HepG2 (cell line): ENCODE data around the gene DEFB123. TPM values are rescaled to one million over a fixed set of nuclear protein-coding genes. Genes with fewer than 3 reads are reported as not detected.

ENCODE experiments used
- ATAC-seq: fragments of 200-7000 bp; cut with Tn5 transposase; 3 replicates; pipeline ENCODE4 v1.9.1; 2020; ENCODE audit warnings: mild to moderate bottlenecking, moderate library complexity
- BruUV-seq: library from RNA; stranded (reverse); fragments of 400-500 nt; replicated peaks from 2 replicates; lab custom pipeline; 2021; lab: Mats Ljungman, UMichigan
- CTCF ChIA-PET: fragments of 300-600 bp; formaldehyde crosslinking; extraction: SDS; loops from one replicate; lab custom pipeline; 2021; ENCODE audit warnings: low total read pairs, inconsistent platforms, low intra/inter-chr PET ratio; lab: Yijun Ruan, JAX
- POLR2A ChIA-PET: fragments of 350-600 bp; sonication (Branson Sonifier 250); formaldehyde crosslinking; loops from one replicate; lab custom pipeline; 2020; ENCODE audit warnings: antibody characterized with exemption, inconsistent platforms; lab: Yijun Ruan, JAX
- DNase-seq: peaks from one replicate; pipeline ENCODE4 v3.0.0-alpha.2; 2015; ENCODE audit warnings: low spot score
- FAIRE-seq: peaks from 3 replicates; lab custom pipeline; 2011; peaks lifted over from hg19 to GRCh38; lab: Jason Lieb, UNC
- H2AFZ ChIP-seq: one replicate; pipeline ENCODE4 v1.6.1; 2011; ENCODE audit warnings: low read length, inconsistent platforms
- H3K27ac ChIP-seq: fragments of 300-600 bp; 3 replicates; pipeline ENCODE4 v1.8.0; 2011; ENCODE audit warnings: mixed run types, mild to moderate bottlenecking, mixed read lengths, low read length, inconsistent platforms; ENCODE audit not compliant: insufficient read depth; ENCODE audit errors: extremely low read length
- H3K27me3 ChIP-seq, 2 experiments: fragments of 200-600 bp in 1 of 2; 2 replicates in 1 of 2; 3 replicates in 1 of 2; pipeline versions ENCODE4 v1.6.0 to v1.8.0; 2011; ENCODE audit warnings: low read length in 2 of 2, mild to moderate bottlenecking in 2 of 2, moderate library complexity in 2 of 2, inconsistent platforms in 1 of 2; ENCODE audit not compliant: insufficient read depth in 2 of 2, control insufficient read depth in 1 of 2
- H3K36me3 ChIP-seq, 2 experiments: fragments of 200-600 bp in 1 of 2; replicated peaks in 1 of 2; 2 replicates in 1 of 2; 3 replicates in 1 of 2; pipeline versions ENCODE4 v1.5.1 to v1.8.0; 2011; ENCODE audit warnings: low read length in 2 of 2, inconsistent platforms in 1 of 2; ENCODE audit not compliant: insufficient read depth in 2 of 2, control insufficient read depth in 1 of 2
- H3K4me1 ChIP-seq: 2 replicates; pipeline ENCODE4 v1.5.1; 2012; ENCODE audit warnings: low read length, inconsistent platforms; ENCODE audit not compliant: insufficient read depth
- H3K4me2 ChIP-seq: 2 replicates; pipeline ENCODE4 v1.6.0; 2011; ENCODE audit warnings: low read depth, low read length, inconsistent platforms
- H3K4me3 ChIP-seq, 3 experiments: fragments of 200-600 bp in 1 of 3; sonication (generic), shearing (Covaris generic) in 1 of 3; replicated peaks in 1 of 3; 2 replicates each; pipeline ENCODE4 v1.5.1; 2011 to 2016; ENCODE audit warnings: low read length in 3 of 3, inconsistent platforms in 2 of 3, low read depth in 2 of 3, mild to moderate bottlenecking in 2 of 3, control low read depth in 1 of 3, mixed read lengths in 1 of 3; ENCODE audit not compliant: insufficient read depth in 1 of 3
- H3K79me2 ChIP-seq: one replicate; pipeline ENCODE4 v1.6.1; 2011; ENCODE audit warnings: low read length, inconsistent platforms; ENCODE audit not compliant: insufficient read depth
- H3K9ac ChIP-seq: 2 replicates; pipeline ENCODE4 v1.6.0; 2011; ENCODE audit warnings: mild to moderate bottlenecking, low read depth, low read length, inconsistent platforms; ENCODE audit not compliant: insufficient read depth
- H3K9me3 ChIP-seq: 2 replicates; pipeline ENCODE4 v1.5.1; 2012; ENCODE audit warnings: mild to moderate bottlenecking, low read length
- H4K20me1 ChIP-seq: 2 replicates; pipeline ENCODE4 v1.6.0; 2011; ENCODE audit warnings: inconsistent platforms, mild to moderate bottlenecking, low read length, moderate library complexity; ENCODE audit not compliant: insufficient read depth
- AGO2 ChIP-seq: fragments of 200-400 bp; formaldehyde crosslinking; optimal IDR thresholded peaks from 2 replicates; pipeline ENCODE3; 2017; ENCODE audit warnings: mild to moderate bottlenecking, low read depth, low read length, moderate library complexity
- ATF3 ChIP-seq: sonication (generic); formaldehyde crosslinking; IDR thresholded peaks from 2 replicates; pipeline ENCODE4 v1.4.0; 2020; ENCODE audit warnings: missing genetic modification reagents
- ATF5 ChIP-seq: sonication (generic); formaldehyde crosslinking; IDR thresholded peaks from 2 replicates; pipeline ENCODE4 v1.4.0; 2020; ENCODE audit warnings: mild to moderate bottlenecking, low read depth, missing genetic modification reagents
- DMTF1 ChIP-seq: sonication (generic); formaldehyde crosslinking; IDR thresholded peaks from 2 replicates; pipeline ENCODE4 v1.4.0; 2020; ENCODE audit warnings: mild to moderate bottlenecking, missing genetic modification reagents
- EHMT2 ChIP-seq: fragments of 200-600 bp; sonication (generic); IDR thresholded peaks from 2 replicates; pipeline ENCODE4 v1.7.0; 2017; ENCODE audit warnings: antibody characterized with exemption, low read depth, low read length, borderline replicate concordance
- JUNB ChIP-seq: sonication (generic); formaldehyde crosslinking; IDR thresholded peaks from 2 replicates; pipeline ENCODE4 v1.8.0; 2022; ENCODE audit warnings: missing genetic modification reagents, mild to moderate bottlenecking, borderline replicate concordance
- MED1 ChIP-seq: sonication (generic); formaldehyde crosslinking; IDR thresholded peaks from 2 replicates; pipeline ENCODE4 v1.4.0; 2020; ENCODE audit warnings: missing genetic modification reagents
- NFATC3 ChIP-seq: sonication (generic); formaldehyde crosslinking; IDR thresholded peaks from 2 replicates; pipeline ENCODE4 v1.5.1; 2020; ENCODE audit warnings: mild to moderate bottlenecking, missing genetic modification reagents
- SALL1 ChIP-seq: sonication (generic); formaldehyde crosslinking; IDR thresholded peaks from 2 replicates; pipeline ENCODE4 v1.8.0; 2022; ENCODE audit warnings: mild to moderate bottlenecking, missing genetic modification reagents
- SKIL ChIP-seq: sonication (generic); formaldehyde crosslinking; IDR thresholded peaks from 2 replicates; pipeline ENCODE4 v1.8.0; 2022; ENCODE audit warnings: missing genetic modification reagents, mild to moderate bottlenecking, moderate library complexity, borderline replicate concordance
- TOE1 ChIP-seq: sonication (generic); formaldehyde crosslinking; IDR thresholded peaks from 2 replicates; pipeline ENCODE4 v1.4.0; 2020; ENCODE audit warnings: mild to moderate bottlenecking, missing genetic modification reagents
- ZBTB8A ChIP-seq: sonication (generic); formaldehyde crosslinking; IDR thresholded peaks from 2 replicates; pipeline ENCODE4 v1.4.0; 2020; ENCODE audit warnings: mild to moderate bottlenecking, low read depth, missing genetic modification reagents, borderline replicate concordance
- ZNF292 ChIP-seq: sonication (generic); formaldehyde crosslinking; IDR thresholded peaks from 2 replicates; pipeline ENCODE4 v1.8.1; 2022; ENCODE audit warnings: mild to moderate bottlenecking, low read depth, missing genetic modification reagents, borderline replicate concordance
- ZNF441 ChIP-seq: sonication (generic); formaldehyde crosslinking; IDR thresholded peaks from 2 replicates; pipeline ENCODE4 v1.7.0; 2021; ENCODE audit warnings: missing genetic modification reagents, borderline replicate concordance
- ZNF468 ChIP-seq: sonication (generic); formaldehyde crosslinking; IDR thresholded peaks from 2 replicates; pipeline ENCODE4 v1.8.0; 2022; ENCODE audit warnings: mild to moderate bottlenecking, moderate library complexity, missing genetic modification reagents
- ZNF484 ChIP-seq: sonication (generic); formaldehyde crosslinking; IDR thresholded peaks from 2 replicates; pipeline ENCODE4 v1.5.1; 2020; ENCODE audit warnings: mild to moderate bottlenecking, low read depth, missing genetic modification reagents, borderline replicate concordance
- ZNF674 ChIP-seq: sonication (generic); formaldehyde crosslinking; IDR thresholded peaks from 2 replicates; pipeline ENCODE4 v1.5.0; 2020; ENCODE audit warnings: low read depth, mild to moderate bottlenecking, missing genetic modification reagents
- ZSCAN25 ChIP-seq: sonication (generic); formaldehyde crosslinking; IDR thresholded peaks from 2 replicates; pipeline ENCODE4 v1.8.0; 2022; ENCODE audit warnings: mild to moderate bottlenecking, missing genetic modification reagents
- WGBS: methylation state at CpG from one replicate; pipeline ENCODE4 v1.1.6; 2017; ENCODE audit warnings: low lambda C conversion rate; 5-methylcytosine and 5-hydroxymethylcytosine counted together
- in situ Hi-C: cut with HindIII; loops from 2 replicates; pipeline ENCODE4 v1.10.0; 2017; ENCODE audit warnings: low pct_unique_long_range_greater_than_20kb; ENCODE audit not compliant: extremely low pct_ligation_motif_present
- intact Hi-C: fragments of 100-400 bp; cut with micrococcal nuclease; formaldehyde crosslinking; loops from one replicate; pipeline ENCODE4 v1.10.0; 2022; ENCODE audit not compliant: unreplicated experiment
- polyA plus RNA-seq, 8 experiments: library from polyadenylated mRNA; depleted of rRNA in 3 of 8; stranded (reverse) in 7 of 8; unstranded in 1 of 8; fragments of >200 nt; fragmentation: Illumina TruSeq in 4 of 8; extraction: Trizol in 4 of 8; gene quantifications; 2 replicates each; pipeline versions ENCODE4 v1.2.1 to v1.2.3, GENCODE V29; 2011 to 2016; ENCODE audit warnings: low read depth in 4 of 8, missing spikeins in 1 of 8, mixed read lengths in 1 of 8; ENCODE audit not compliant: insufficient read depth in 1 of 8
- total RNA-seq, 5 experiments: library from RNA; depleted of rRNA; stranded (reverse); fragments of >200 nt; fragmentation: Illumina TruSeq; extraction: Trizol; gene quantifications; 2 replicates each; pipeline ENCODE4 v1.2.3, GENCODE V29; 2016; ENCODE audit warnings: low read depth in 1 of 5

The DEFB123 gene
- total and polyA plus RNA-seq, 2 of the 13 experiments (the other 11 are each of a cell fraction or from before 2014, with no cell fraction given), result not detected

- CTCF ChIA-PET, result no interaction called here
- Histone ChIP-seq H2AFZ (no peak overlapping the region), H3K27me3 (no peaks in the 10 kb centered on the region; a peak in 1 of 5 replicates), H4K20me1 (no peaks in the 10 kb centered on the region), H3K4me1 (no peaks in the 10 kb centered on the region), H3K9me3 (no peaks in the 10 kb centered on the region), H3K4me3 (no peak overlapping the region), H3K4me2 (no peak overlapping the region), H3K9ac (no peak overlapping the region), H3K27ac (no peak overlapping the region), H3K79me2 (no peaks in the 10 kb centered on the region), H3K36me3 (no peaks in the 10 kb centered on the region)
- BruUV-seq, result no TSS peak
- intact Hi-C loops, result no loop called here
- in situ Hi-C loops, result no loop called here
- ATAC-seq (no peak), FAIRE-seq (no peak), DNase-seq (no peak)
- 61% methylated on average over 2 of the region's 2 CpGs for WGBS
- no peak for TF ChIP-seq ATF5 (CRISPR knock-in tag)
- no peak for TF ChIP-seq EHMT2
- TF ChIP-seq SALL1, result no peak
- no peak for TF ChIP-seq ZBTB8A (CRISPR knock-in tag)
- TF ChIP-seq ATF3 (CRISPR knock-in tag), result no peak
- no peak for TF ChIP-seq NFATC3 (CRISPR knock-in tag)
- TF ChIP-seq DMTF1 (CRISPR knock-in tag), result no peak
- no peak for TF ChIP-seq TOE1
- no peak for TF ChIP-seq ZNF441 (CRISPR knock-in tag)
- TF ChIP-seq ZNF674 (CRISPR knock-in tag), result no peak
- TF ChIP-seq ZNF468, result no peak
- no peak for TF ChIP-seq SKIL
- no peak for TF ChIP-seq MED1 (CRISPR knock-in tag)
- no peak for TF ChIP-seq ZSCAN25 (CRISPR knock-in tag)
- TF ChIP-seq JUNB, result no peak
- no peak for TF ChIP-seq ZNF292 (CRISPR knock-in tag)
- no peak for TF ChIP-seq ZNF484 (CRISPR knock-in tag)
- TF ChIP-seq AGO2, result no peak
- POLR2A ChIA-PET, result no interaction called here
These were observed 24.8 kb upstream of the DEFB123 start for GRCh38 chr20:31415653-31416052.
